ENCODE data around the gene TTC28. TPM values are rescaled to one million over a fixed set of nuclear protein-coding genes. Genes with fewer than 3 reads are reported as not detected.
"Not testable (repeated sequence)": the region's sequence is repeated elsewhere in the genome, so short reads cannot be mapped to it uniquely, and the experiment has no call there.

TTC28 gene
- total and polyA plus RNA-seq, 2 donors (not counting 3 experiments of a cell fraction or from before 2014, with no cell fraction given): 16.5 to 51.1 TPM

DNA sequence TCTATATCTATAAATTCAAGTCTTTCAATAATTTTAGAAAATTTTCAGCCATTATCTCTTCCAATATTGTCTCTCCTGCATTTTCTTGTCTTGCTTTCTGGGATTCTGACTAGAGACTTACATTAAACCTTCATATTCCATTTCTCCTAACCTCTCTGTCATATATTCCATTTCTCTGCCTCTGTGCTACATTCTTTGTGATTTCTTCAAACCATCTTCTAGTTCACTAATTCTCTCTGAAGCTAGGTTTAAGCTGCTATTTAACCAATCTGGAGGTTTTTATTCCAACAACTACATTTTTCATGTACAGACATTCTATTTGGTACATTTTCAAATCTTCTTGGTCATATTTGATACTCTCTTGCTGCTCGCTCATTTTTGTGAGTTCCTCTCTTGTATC lies 122.5 kb downstream of the TTC28 start:
- no peak overlapping the region for H3K27ac ChIP-seq (ENCODE audit: insufficient read depth, low read depth, low read length)
- CTCF ChIA-PET: interaction anchor here (1.0 to 1.3 kb wide), 2 partner anchors 9 kb away, joined by 3 read pairs; no protein-coding TSS in a partner anchor
- H3K4me3 ChIP-seq (replicated peaks in 1 of 3; ENCODE audit: insufficient read depth in 1 of 3, low read depth in 1 of 3, low read length in 3 of 3): no peak overlapping the region
- peaks cover 9% of the 10 kb centered on the region for H3K4me1 ChIP-seq (ENCODE audit: control insufficient read depth, extremely low read depth, insufficient read depth, low read length)
- no peak for FAIRE-seq
- H4K20me1 ChIP-seq (replicated peaks; ENCODE audit: control insufficient read depth, extremely low read depth, insufficient read depth, low read length): no peaks in the 10 kb centered on the region
- H3K79me2 ChIP-seq (ENCODE audit: control insufficient read depth, insufficient read depth, low read length): no peaks in the 10 kb centered on the region
- DNase-seq (ENCODE audit: low read depth, low spot score): no peak
- H3K9ac ChIP-seq (replicated peaks; ENCODE audit: extremely low read depth, insufficient read depth, low read length): no peak overlapping the region
- H2AFZ ChIP-seq (ENCODE audit: low read depth, low read length): no peak overlapping the region
- TF ChIP-seq POLR2A (IDR thresholded peaks at IDR 0.05; ENCODE audit: low read depth, low read length) (no peak), MYC (IDR thresholded peaks at IDR 0.05; ENCODE audit: low read depth, low read length) (no peak), FOS (IDR thresholded peaks at IDR 0.05; ENCODE audit: borderline replicate concordance, insufficient read depth, low read length) (no peak), CTCF (IDR thresholded peaks at IDR 0.05; ENCODE audit: extremely low read depth in 1 of 2, insufficient read depth in 1 of 2, low read depth in 1 of 2, low read length in 2 of 2) (no peak), EZH2 (IDR thresholded peaks at IDR 0.05; ENCODE audit: borderline replicate concordance, low read depth, low read length, severe bottlenecking) (no peak), JUN (IDR thresholded peaks at IDR 0.05; ENCODE audit: borderline replicate concordance, insufficient read depth, insufficient read length, low read depth) (no peak), POLR2AphosphoS5 (IDR thresholded peaks at IDR 0.05; ENCODE audit: insufficient read depth, low read depth, low read length) (no peak), GATA2 (IDR thresholded peaks at IDR 0.05; ENCODE audit: insufficient read depth, insufficient read length, low read depth, low read length) (no peak)
- TF ChIP-seq, protein P1, sequence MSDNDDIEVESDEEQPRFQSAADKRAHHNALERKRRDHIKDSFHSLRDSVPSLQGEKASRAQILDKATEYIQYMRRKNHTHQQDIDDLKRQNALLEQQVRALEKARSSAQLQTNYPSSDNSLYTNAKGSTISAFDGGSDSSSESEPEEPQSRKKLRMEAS (IDR thresholded peaks at IDR 0.05; ENCODE audit: insufficient read depth, insufficient read length): no peak
- intact Hi-C loops (cut with micrococcal nuclease): no loop called here
- BruUV-seq (replicated peaks): no TSS peak
- dilution Hi-C loops (cut with MboI; ENCODE audit: extremely low pct_ligation_motif_present, low sequenced_read_pairs): no loop called here
- no peaks in the 10 kb centered on the region for H3K27me3 ChIP-seq (ENCODE audit: control insufficient read depth in 2 of 2, insufficient read depth in 2 of 2, low read length in 2 of 2)
- POLR2A ChIA-PET: no interaction called here
- H3K9me1 ChIP-seq (replicated peaks; ENCODE audit: control insufficient read depth, extremely low read depth, insufficient read depth, low read length): no peaks in the 10 kb centered on the region
- H3K36me3 ChIP-seq (ENCODE audit: control insufficient read depth in 2 of 2, extremely low read depth in 1 of 2, insufficient read depth in 2 of 2, low read length in 2 of 2): no peaks in the 10 kb centered on the region
- H3K9me3 ChIP-seq (replicated peaks; ENCODE audit: control insufficient read depth, insufficient read depth, low read length): no peaks in the 10 kb centered on the region
- H3K4me2 ChIP-seq (ENCODE audit: insufficient read depth, low read length): no peak overlapping the region

DNA sequence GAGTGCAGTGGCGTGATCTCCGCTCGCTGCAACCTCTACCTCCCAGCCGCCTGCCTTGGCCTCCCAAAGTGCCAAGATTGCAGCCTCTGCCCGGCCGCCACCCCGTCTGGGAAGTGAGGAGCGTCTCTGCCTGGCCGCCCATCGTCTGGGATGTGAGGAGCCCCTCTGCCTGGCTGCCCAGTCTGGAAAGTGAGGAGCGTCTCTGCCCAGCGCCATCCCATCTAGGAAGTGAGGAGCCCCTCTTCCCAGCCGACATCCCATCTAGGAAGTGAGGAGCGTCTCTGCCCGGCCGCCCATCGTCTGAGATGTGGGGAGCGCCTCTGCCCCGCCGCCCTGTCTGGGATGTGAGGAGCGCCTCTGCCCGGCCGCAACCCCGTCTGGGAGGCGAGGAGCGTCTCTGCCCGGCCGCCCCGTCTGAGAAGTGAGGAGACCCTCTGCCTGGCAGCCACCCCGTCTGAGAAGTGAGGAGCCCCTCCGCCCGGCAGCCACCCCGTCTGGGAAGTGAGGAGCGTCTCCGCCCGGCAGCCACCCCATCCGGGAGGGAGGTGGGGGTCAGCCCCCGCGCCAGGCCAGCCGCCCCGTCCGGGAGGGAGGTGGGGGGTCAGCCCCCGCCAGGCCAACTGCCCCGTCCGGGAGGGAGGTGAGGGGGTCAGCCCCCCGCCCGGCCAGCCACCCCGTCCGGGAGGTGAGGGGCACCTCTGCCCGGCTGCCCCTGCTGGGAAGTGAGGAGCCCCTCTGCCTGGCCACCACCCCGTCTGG lies 126.4 kb downstream of the TTC28 start:
- POLR2A ChIA-PET; intact Hi-C loops (cut with micrococcal nuclease); CTCF ChIA-PET; H3K79me2 ChIP-seq (ENCODE audit: control insufficient read depth, insufficient read depth, low read length); H4K20me1 ChIP-seq (replicated peaks; ENCODE audit: control insufficient read depth, extremely low read depth, insufficient read depth, low read length); H3K4me2 ChIP-seq (ENCODE audit: insufficient read depth, low read length); H3K9me1 ChIP-seq (replicated peaks; ENCODE audit: control insufficient read depth, extremely low read depth, insufficient read depth, low read length); H3K27me3 ChIP-seq (ENCODE audit: control insufficient read depth in 2 of 2, insufficient read depth in 2 of 2, low read length in 2 of 2); BruUV-seq (replicated peaks); H3K4me1 ChIP-seq (ENCODE audit: control insufficient read depth, extremely low read depth, insufficient read depth, low read length); H3K27ac ChIP-seq (ENCODE audit: insufficient read depth, low read depth, low read length); DNase-seq (ENCODE audit: low read depth, low spot score); H3K9me3 ChIP-seq (replicated peaks; ENCODE audit: control insufficient read depth, insufficient read depth, low read length); H3K4me3 ChIP-seq (replicated peaks in 1 of 3; ENCODE audit: insufficient read depth in 1 of 3, low read depth in 1 of 3, low read length in 3 of 3); H3K36me3 ChIP-seq (ENCODE audit: control insufficient read depth in 2 of 2, extremely low read depth in 1 of 2, insufficient read depth in 2 of 2, low read length in 2 of 2); FAIRE-seq; H3K9ac ChIP-seq (replicated peaks; ENCODE audit: extremely low read depth, insufficient read depth, low read length); dilution Hi-C loops (cut with MboI; ENCODE audit: extremely low pct_ligation_motif_present, low sequenced_read_pairs); H2AFZ ChIP-seq (ENCODE audit: low read depth, low read length): not testable (repeated sequence)

Measured in endothelial cell of umbilical vein (primary cell).